GM12878 (cell line): ENCODE results near the gene ZNF267. TPM values are rescaled to one million over a fixed set of nuclear protein-coding genes. Genes with fewer than 3 reads are reported as not detected.

Experiments used
- ATF2 ChIP-seq: IDR thresholded peaks from 2 replicates; pipeline ENCODE4 v1.6.1; 2012; ENCODE audit warnings: low read length, inconsistent platforms
- CEBPZ ChIP-seq: fragments of 150-350 bp; IDR thresholded peaks from 2 replicates; pipeline ENCODE4 v1.6.1; 2016; ENCODE audit warnings: low read depth, low read length
- E2F4 ChIP-seq: IDR thresholded peaks from 2 replicates; pipeline ENCODE4 v1.6.1; 2012; ENCODE audit warnings: low read depth, low read length, improper control_type of control experiment
- IKZF1 ChIP-seq: fragments of 450-650 bp; conservative IDR thresholded peaks from 2 replicates; pipeline ENCODE4 v1.6.1; 2017; ENCODE audit warnings: antibody characterized with exemption, mild to moderate bottlenecking
- IRF3 ChIP-seq: fragments of 450-650 bp; IDR thresholded peaks from 2 replicates; pipeline ENCODE4 v1.6.1; 2014; ENCODE audit warnings: mild to moderate bottlenecking
- KAT2A ChIP-seq: conservative IDR thresholded peaks from 2 replicates; pipeline ENCODE4 v1.6.1; 2011; ENCODE audit warnings: low read depth, low read length; ENCODE audit not compliant: control insufficient read depth
- MTA2 ChIP-seq: fragments of 450-650 bp; IDR thresholded peaks from 2 replicates; pipeline ENCODE4 v1.6.1; 2016; ENCODE audit warnings: low read depth, mild to moderate bottlenecking, moderate library complexity
- NR2C2 ChIP-seq: IDR thresholded peaks from 2 replicates; pipeline ENCODE4 v1.6.1; 2011; ENCODE audit warnings: borderline replicate concordance, low read depth; ENCODE audit not compliant: control insufficient read depth, insufficient read length
- PBX3 ChIP-seq: IDR thresholded peaks from 2 replicates; pipeline ENCODE4 v1.6.1; 2011; ENCODE audit warnings: mild to moderate bottlenecking, low read depth, low read length, moderate library complexity; ENCODE audit not compliant: insufficient replicate concordance
- PKNOX1 ChIP-seq: fragments of 450-650 bp; IDR thresholded peaks from 2 replicates; pipeline ENCODE4 v1.6.1; 2016; ENCODE audit warnings: mild to moderate bottlenecking
- POLR2AphosphoS5 ChIP-seq: IDR thresholded peaks from 2 replicates; pipeline ENCODE4 v1.6.1; 2011; ENCODE audit warnings: mild to moderate bottlenecking, low read length, inconsistent platforms
- POU2F2 ChIP-seq: IDR thresholded peaks from 3 replicates; pipeline ENCODE4 v1.6.1; 2011; ENCODE audit warnings: low read depth, mild to moderate bottlenecking, low read length, borderline replicate concordance
- RUNX3 ChIP-seq: IDR thresholded peaks from 2 replicates; pipeline ENCODE4 v1.6.1; 2012; ENCODE audit warnings: low read length, inconsistent platforms
- SMAD5 ChIP-seq: IDR thresholded peaks from 2 replicates; pipeline ENCODE4 v1.6.1; 2016; ENCODE audit warnings: antibody characterized with exemption, low read depth
- SREBF2 ChIP-seq: IDR thresholded peaks from 2 replicates; pipeline ENCODE4 v1.6.1; 2012; ENCODE audit warnings: mild to moderate bottlenecking, low read length
- TCF12 ChIP-seq: IDR thresholded peaks from 2 replicates; pipeline ENCODE4 v1.6.1; 2011; ENCODE audit warnings: low read depth, mild to moderate bottlenecking, low read length
- TCF3 ChIP-seq: IDR thresholded peaks from 2 replicates; pipeline ENCODE4 v1.6.1; 2012; ENCODE audit warnings: low read depth, mild to moderate bottlenecking, low read length, borderline replicate concordance; ENCODE audit not compliant: insufficient read depth
- USF2 ChIP-seq: IDR thresholded peaks from 2 replicates; pipeline ENCODE4 v1.6.1; 2011; ENCODE audit warnings: low read depth, low read length, improper control_type of control experiment, borderline replicate concordance
- YBX1 ChIP-seq: fragments of 450-650 bp; IDR thresholded peaks from 2 replicates; pipeline ENCODE4 v1.6.1; 2016; ENCODE audit warnings: antibody characterized with exemption
- ZBED1 ChIP-seq: IDR thresholded peaks from 2 replicates; pipeline ENCODE4 v1.6.1; 2016; ENCODE audit warnings: borderline replicate concordance
- polyA plus RNA-seq, 11 experiments: library from polyadenylated mRNA; depleted of rRNA in 4 of 11; unstranded in 6 of 11; stranded (reverse) in 5 of 11; fragments of >200 nt; fragmentation: Nextera tagmentation in 4 of 11; fragmentation: Illumina TruSeq in 1 of 11; extraction: Ambion mirVana in 4 of 11; extraction: Trizol in 1 of 11; gene quantifications; 1 replicate in 1 of 11; 2 replicates in 10 of 11; pipeline versions ENCODE4 v1.2.1 to v1.2.3, GENCODE V29; 2011 to 2016; ENCODE audit warnings: inconsistent platforms in 2 of 11, missing spikeins in 2 of 11, low read depth in 1 of 11
- total RNA-seq, 4 experiments: library from RNA; depleted of rRNA in 3 of 4; stranded (reverse); fragments of >200 nt in 3 of 4; fragmentation: Illumina TruSeq in 1 of 4; extraction: Trizol in 1 of 4; gene quantifications; 2 replicates each; pipeline versions ENCODE4 v1.2.1 to v1.2.3, GENCODE V29; 2013 to 2021

ZNF267 gene
- total and polyA plus RNA-seq, 10 of the 15 experiments (the other 5 are each of a cell fraction or from before 2014, with no cell fraction given): 16.3 to 54.6 (median 29.6) TPM

- TF ChIP-seq NR2C2: no peak
- TF ChIP-seq E2F4: no peak
- TF ChIP-seq YBX1: no peak
- no peak for TF ChIP-seq IRF3
- no peak for TF ChIP-seq SREBF2
- TF ChIP-seq PBX3: peak; percentile 91
- no peak for TF ChIP-seq USF2
- peak; percentile 84 for TF ChIP-seq POLR2AphosphoS5
- TF ChIP-seq TCF12: peak; percentile 91
- peak; percentile 71 for TF ChIP-seq ATF2
- no peak for TF ChIP-seq KAT2A
- TF ChIP-seq IKZF1: peak; percentile 93
- TF ChIP-seq POU2F2: peak; percentile 91; the same call in 2 of the 3 replicates
- TF ChIP-seq SMAD5: no peak
- TF ChIP-seq MTA2: peak; percentile 98
- TF ChIP-seq RUNX3: peak; percentile 96
- TF ChIP-seq CEBPZ: no peak
- no peak for TF ChIP-seq TCF3
- TF ChIP-seq PKNOX1: peak; percentile 93
- TF ChIP-seq ZBED1: no peak; the same call in 1 of the 2 replicates
Observed at GRCh38 chr16:31874366-31875111, 932 bp downstream of the ZNF267 start (continued).
